Type B pancreatic cell (in vitro differentiated cells): ENCODE results near the gene HOXA5. TPM values are rescaled to one million over a fixed set of nuclear protein-coding genes. Genes with fewer than 3 reads are reported as not detected.
A peak's percentile ranks its signal among the peaks of the same experiment; 100 is the strongest.

Experiments used
- DNase-seq: peaks from one replicate; pipeline ENCODE4 v3.0.0; 2021; ENCODE audit warnings: mixed read lengths; ENCODE audit not compliant: unreplicated experiment; ENCODE audit errors: extremely low spot score
- H3K27ac Mint-ChIP-seq: 2 replicates; pipeline ENCODE4 v1.8.0; 2021; ENCODE audit warnings: mild to moderate bottlenecking, mixed read lengths
- H3K27me3 Mint-ChIP-seq: 2 replicates; pipeline ENCODE4 v1.8.0; 2021; ENCODE audit warnings: mixed read lengths
- H3K36me3 Mint-ChIP-seq: 2 replicates; pipeline ENCODE4 v1.8.0; 2021; ENCODE audit warnings: mixed read lengths
- H3K4me1 Mint-ChIP-seq: one replicate; pipeline ENCODE4 v1.8.0; 2021; ENCODE audit warnings: mixed read lengths; ENCODE audit not compliant: unreplicated experiment
- H3K4me3 Mint-ChIP-seq: 2 replicates; pipeline ENCODE4 v1.8.0; 2021; ENCODE audit warnings: mild to moderate bottlenecking, mixed read lengths
- H3K9me3 Mint-ChIP-seq: 2 replicates; pipeline ENCODE4 v1.8.0; 2021; ENCODE audit warnings: mixed read lengths
- CTCF ChIP-seq: fragments of 200-600 bp; sonication (generic); conservative IDR thresholded peaks from 2 replicates; pipeline ENCODE4 v1.5.0; 2021; ENCODE audit warnings: antibody characterized with exemption, mild to moderate bottlenecking
- total RNA-seq: library from RNA; stranded (reverse); gene quantifications from 2 replicates; pipeline ENCODE4 v1.2.1, GENCODE V29; 2021; ENCODE audit warnings: low replicate concordance

The HOXA5 gene
- total RNA-seq, 1 donor from 2014 or later, result 77.7 TPM

GRCh38 chr7:27123007-27123476 lies 20.4 kb downstream of the HOXA5 start:
- TF ChIP-seq CTCF, result no peak
- H3K27me3 Mint-ChIP-seq, result peaks cover 36% of the 10 kb centered on the region
- no peaks in the 10 kb centered on the region for H3K9me3 Mint-ChIP-seq
- H3K27ac Mint-ChIP-seq, result peak overlapping the region; percentile 99
- no peak for DNase-seq
- H3K4me1 Mint-ChIP-seq, result peaks cover 68% of the 10 kb centered on the region
- peak overlapping the region; percentile 91 for H3K4me3 Mint-ChIP-seq
- peaks cover 44% of the 10 kb centered on the region for H3K36me3 Mint-ChIP-seq

GRCh38 chr7:27122077-27122910 lies 21.2 kb downstream of the HOXA5 start:
- Mint-ChIP-seq H3K9me3 (no peaks in the 10 kb centered on the region), H3K36me3 (peaks cover 45% of the 10 kb centered on the region), H3K4me3 (peak overlapping the region; percentile 91), H3K4me1 (peaks cover 61% of the 10 kb centered on the region), H3K27ac (peak overlapping the region; percentile 99), H3K27me3 (peaks cover 38% of the 10 kb centered on the region)
- DNase-seq, result no peak
- no peak for TF ChIP-seq CTCF

- Mint-ChIP-seq H3K4me3 (peak overlapping the region; percentile 91), H3K9me3 (no peaks in the 10 kb centered on the region), H3K27ac (peak overlapping the region; percentile 99), H3K36me3 (peaks cover 46% of the 10 kb centered on the region), H3K27me3 (peaks cover 38% of the 10 kb centered on the region), H3K4me1 (peaks cover 54% of the 10 kb centered on the region)
- no peak for TF ChIP-seq CTCF
- DNase-seq, result no peak
Observed at GRCh38 chr7:27121684-27122076, 21.8 kb downstream of the HOXA5 start.

- H3K4me1 Mint-ChIP-seq, result peaks cover 32% of the 10 kb centered on the region
- no peak for TF ChIP-seq CTCF
Observed at GRCh38 chr7:27119412-27119911, 24.0 kb downstream of the HOXA5 start.

GRCh38 chr7:27118580-27118979 lies 24.9 kb downstream of the HOXA5 start:
- Mint-ChIP-seq H3K27me3 (peaks cover 32% of the 10 kb centered on the region), H3K36me3 (peaks cover 55% of the 10 kb centered on the region), H3K4me3 (peak overlapping the region; percentile 91), H3K9me3 (no peaks in the 10 kb centered on the region), H3K4me1 (peaks cover 23% of the 10 kb centered on the region), H3K27ac (peak overlapping the region; percentile 99)
- no peak for TF ChIP-seq CTCF
- DNase-seq, result no peak

More at GRCh38 chr7:27119412-27119911, 24.0 kb downstream of the HOXA5 start:
- Mint-ChIP-seq H3K4me3 (peak overlapping the region; percentile 91), H3K27me3 (peaks cover 37% of the 10 kb centered on the region), H3K27ac (peak overlapping the region; percentile 99), H3K36me3 (peaks cover 61% of the 10 kb centered on the region), H3K9me3 (no peaks in the 10 kb centered on the region)
- DNase-seq, result no peak
